Measurements from ENCODE around the gene PHLDB2. TPM values are rescaled to one million over a fixed set of nuclear protein-coding genes. Genes with fewer than 3 reads are reported as not detected.

PHLDB2 gene
- total and polyA plus RNA-seq, 3 donors from 2014 or later = 11.7 to 16.5 (median 12.3) TPM

GRCh38 chr3:111949712-111950111, 90.6 kb downstream of the PHLDB2 start:
- no peak overlapping the region for H3K4me3 ChIP-seq
- no peak for DNase-seq
- no peaks in the 10 kb centered on the region for H3K27me3 ChIP-seq
- WGBS, 2 donors = 89 to 91% methylated on average over 3 of the region's 3 CpGs
- no peaks in the 10 kb centered on the region for H3K4me1 ChIP-seq
- no peak overlapping the region for H3K27ac ChIP-seq
- no peaks in the 10 kb centered on the region for H3K36me3 ChIP-seq (ENCODE audit: low read depth, missing control alignments)
- intact Hi-C loops (cut with DNase I; ENCODE audit: low total_unique reads) = no loop called here
- no peaks in the 10 kb centered on the region for H3K9me3 ChIP-seq
- no peak for TF ChIP-seq POLR2A (IDR thresholded peaks at IDR 0.05)
- TF ChIP-seq, protein P1, sequence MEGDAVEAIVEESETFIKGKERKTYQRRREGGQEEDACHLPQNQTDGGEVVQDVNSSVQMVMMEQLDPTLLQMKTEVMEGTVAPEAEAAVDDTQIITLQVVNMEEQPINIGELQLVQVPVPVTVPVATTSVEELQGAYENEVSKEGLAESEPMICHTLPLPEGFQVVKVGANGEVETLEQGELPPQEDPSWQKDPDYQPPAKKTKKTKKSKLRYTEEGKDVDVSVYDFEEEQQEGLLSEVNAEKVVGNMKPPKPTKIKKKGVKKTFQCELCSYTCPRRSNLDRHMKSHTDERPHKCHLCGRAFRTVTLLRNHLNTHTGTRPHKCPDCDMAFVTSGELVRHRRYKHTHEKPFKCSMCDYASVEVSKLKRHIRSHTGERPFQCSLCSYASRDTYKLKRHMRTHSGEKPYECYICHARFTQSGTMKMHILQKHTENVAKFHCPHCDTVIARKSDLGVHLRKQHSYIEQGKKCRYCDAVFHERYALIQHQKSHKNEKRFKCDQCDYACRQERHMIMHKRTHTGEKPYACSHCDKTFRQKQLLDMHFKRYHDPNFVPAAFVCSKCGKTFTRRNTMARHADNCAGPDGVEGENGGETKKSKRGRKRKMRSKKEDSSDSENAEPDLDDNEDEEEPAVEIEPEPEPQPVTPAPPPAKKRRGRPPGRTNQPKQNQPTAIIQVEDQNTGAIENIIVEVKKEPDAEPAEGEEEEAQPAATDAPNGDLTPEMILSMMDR (IDR thresholded peaks at IDR 0.05) = no peak

GRCh38 chr3:111951032-111951431, 92.0 kb downstream of the PHLDB2 start:
- no peaks in the 10 kb centered on the region for H3K27me3 ChIP-seq
- H3K9me3 ChIP-seq = no peaks in the 10 kb centered on the region
- 93 to 95% methylated on average over 2 of the region's 2 CpGs for WGBS, 2 donors
- no peak overlapping the region for H3K27ac ChIP-seq
- DNase-seq = no peak
- no peaks in the 10 kb centered on the region for H3K4me1 ChIP-seq
- H3K36me3 ChIP-seq (ENCODE audit: low read depth, missing control alignments) = no peaks in the 10 kb centered on the region
- no peak overlapping the region for H3K4me3 ChIP-seq
- TF ChIP-seq, protein P1 (IDR thresholded peaks at IDR 0.05) = no peak
- TF ChIP-seq POLR2A (IDR thresholded peaks at IDR 0.05) = no peak
- intact Hi-C loops (cut with DNase I; ENCODE audit: low total_unique reads) = no loop called here

DNA sequence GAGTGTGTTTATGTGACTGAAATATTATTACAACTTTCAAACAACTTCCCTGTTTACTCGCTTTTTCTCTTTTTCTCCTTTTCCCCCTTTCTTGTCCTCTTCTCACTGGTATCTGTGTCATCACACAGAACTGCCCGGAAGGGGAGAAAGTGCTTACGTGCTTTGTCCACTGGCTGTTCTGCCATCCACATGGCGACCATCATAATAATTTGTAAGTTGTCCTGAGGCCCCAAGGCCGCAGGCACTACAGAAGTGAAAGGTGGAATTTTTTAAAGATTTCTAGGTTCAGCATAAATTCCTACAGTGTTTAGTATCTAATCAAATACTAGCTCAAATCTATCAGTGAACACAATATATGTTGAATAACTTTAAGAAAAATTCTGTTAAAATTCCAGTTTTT, 93.0 kb downstream of the PHLDB2 start:
- no peak overlapping the region for H3K27ac ChIP-seq
- H3K4me1 ChIP-seq = no peaks in the 10 kb centered on the region
- intact Hi-C loops (cut with DNase I; ENCODE audit: low total_unique reads) = no loop called here
- no peaks in the 10 kb centered on the region for H3K36me3 ChIP-seq (ENCODE audit: low read depth, missing control alignments)
- DNase-seq = no peak
- no peaks in the 10 kb centered on the region for H3K27me3 ChIP-seq
- 89 to 94% methylated on average over 5 of the region's 5 CpGs for WGBS, 2 donors
- H3K4me3 ChIP-seq = no peak overlapping the region
- TF ChIP-seq POLR2A (IDR thresholded peaks at IDR 0.05) = no peak
- TF ChIP-seq, protein P1 (IDR thresholded peaks at IDR 0.05) = no peak
- H3K9me3 ChIP-seq = no peaks in the 10 kb centered on the region

DNA sequence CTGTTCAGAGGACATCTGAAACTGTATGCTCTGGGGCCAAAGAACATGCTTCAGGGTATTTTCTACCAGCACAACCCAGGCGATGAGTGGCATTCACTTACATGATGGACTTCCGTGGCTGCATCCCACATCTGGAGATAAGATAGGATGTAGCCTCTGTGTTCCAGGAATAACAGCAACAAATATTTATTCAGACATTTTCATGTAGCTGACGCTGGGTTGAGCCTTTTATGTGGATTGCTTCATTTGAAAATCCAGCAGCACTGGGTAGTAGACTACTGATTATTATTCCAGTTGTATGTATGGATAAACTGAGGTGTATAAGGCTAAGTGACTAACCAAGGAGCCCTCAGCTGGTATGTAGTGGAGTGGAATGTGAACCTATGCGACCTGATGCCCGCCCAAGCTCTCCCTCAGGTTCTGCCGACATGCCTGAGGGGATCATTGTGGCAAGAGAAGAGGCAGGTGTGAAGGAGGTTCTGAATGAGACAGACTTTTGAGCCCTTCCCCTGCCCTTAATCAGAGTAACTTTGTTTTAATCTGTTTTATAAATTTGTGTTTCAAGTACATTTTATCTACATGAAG, 93.9 kb downstream of the PHLDB2 start:
- no peaks in the 10 kb centered on the region for H3K4me1 ChIP-seq
- TF ChIP-seq POLR2A (IDR thresholded peaks at IDR 0.05) = no peak
- TF ChIP-seq, protein P1 (IDR thresholded peaks at IDR 0.05) = no peak
- DNase-seq = no peak
- no peak overlapping the region for H3K4me3 ChIP-seq
- H3K36me3 ChIP-seq (ENCODE audit: low read depth, missing control alignments) = no peaks in the 10 kb centered on the region
- WGBS, 2 donors = 81 to 89% methylated on average over 6 of the region's 6 CpGs
- H3K27me3 ChIP-seq = no peaks in the 10 kb centered on the region
- H3K27ac ChIP-seq = no peak overlapping the region
- intact Hi-C loops (cut with DNase I; ENCODE audit: low total_unique reads) = no loop called here
- no peaks in the 10 kb centered on the region for H3K9me3 ChIP-seq
